ENCODE results near the gene XIRP1.

DNA sequence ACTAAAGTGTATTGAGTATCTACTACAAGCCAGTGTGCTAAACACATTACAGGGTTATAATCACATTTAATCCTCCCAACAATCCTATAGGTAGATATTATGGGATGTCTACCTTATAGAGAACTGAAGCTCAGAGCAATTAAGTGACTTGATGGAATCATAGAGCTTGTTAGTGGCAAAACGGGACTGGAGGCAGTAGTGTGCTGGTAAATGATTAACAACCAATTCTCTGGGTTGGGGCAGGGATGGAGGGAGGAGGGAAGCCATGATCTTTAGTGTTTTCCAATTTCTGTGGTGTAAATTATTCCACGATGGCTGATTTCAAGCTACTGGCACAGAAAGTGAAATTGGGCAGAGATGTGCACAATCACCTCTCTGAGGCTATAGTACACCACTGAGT lies 20.5 kb downstream of the XIRP1 start:
- TF ChIP-seq, protein P1, sequence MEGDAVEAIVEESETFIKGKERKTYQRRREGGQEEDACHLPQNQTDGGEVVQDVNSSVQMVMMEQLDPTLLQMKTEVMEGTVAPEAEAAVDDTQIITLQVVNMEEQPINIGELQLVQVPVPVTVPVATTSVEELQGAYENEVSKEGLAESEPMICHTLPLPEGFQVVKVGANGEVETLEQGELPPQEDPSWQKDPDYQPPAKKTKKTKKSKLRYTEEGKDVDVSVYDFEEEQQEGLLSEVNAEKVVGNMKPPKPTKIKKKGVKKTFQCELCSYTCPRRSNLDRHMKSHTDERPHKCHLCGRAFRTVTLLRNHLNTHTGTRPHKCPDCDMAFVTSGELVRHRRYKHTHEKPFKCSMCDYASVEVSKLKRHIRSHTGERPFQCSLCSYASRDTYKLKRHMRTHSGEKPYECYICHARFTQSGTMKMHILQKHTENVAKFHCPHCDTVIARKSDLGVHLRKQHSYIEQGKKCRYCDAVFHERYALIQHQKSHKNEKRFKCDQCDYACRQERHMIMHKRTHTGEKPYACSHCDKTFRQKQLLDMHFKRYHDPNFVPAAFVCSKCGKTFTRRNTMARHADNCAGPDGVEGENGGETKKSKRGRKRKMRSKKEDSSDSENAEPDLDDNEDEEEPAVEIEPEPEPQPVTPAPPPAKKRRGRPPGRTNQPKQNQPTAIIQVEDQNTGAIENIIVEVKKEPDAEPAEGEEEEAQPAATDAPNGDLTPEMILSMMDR (IDR thresholded peaks at IDR 0.05), result no peak
- no peak for TF ChIP-seq EP300 (IDR thresholded peaks at IDR 0.05)

Measured in ovary (tissue), 3 donors.